Mesothelial cell of epicardium (in vitro differentiated cells): Measurements from ENCODE around the gene LRMDA. TPM values are rescaled to one million over a fixed set of nuclear protein-coding genes. Genes with fewer than 3 reads are reported as not detected.

Source experiments
- microRNA-seq: library from miRNA; unstranded; fragments of <30 nt; microRNA quantifications from one replicate; pipeline ENCODE4 v1.2.0, GENCODE V29; 2021; ENCODE audit warnings: inconsistent platforms, mixed read lengths
- total RNA-seq: library from RNA; stranded (reverse); gene quantifications from 3 replicates; pipeline ENCODE4 v1.2.1, GENCODE V29; 2021

The LRMDA gene
- total RNA-seq, 1 donor from 2014 or later, result 2.0 TPM

Small RNA genes within 50 kb of the gene (microRNA-seq; reads per million reads assigned to microRNA genes)
- gene MIR606, result not detected

Other genes starting within 250 kb of the LRMDA start
- 144 to 154 TPM (median 149 TPM) in 3 replicates for gene VDAC2, start 220.8 kb upstream of the LRMDA start, total RNA-seq
- gene COMTD1, start 195.7 kb upstream of the LRMDA start, total RNA-seq, result 13.9 to 14.7 TPM (median 13.9 TPM) in 3 replicates
- 58.0 to 59.9 TPM (median 58.3 TPM) in 3 replicates for gene ZNF503, start 29.9 kb upstream of the LRMDA start, total RNA-seq